HepG2 (cell line): ENCODE results near the gene PDGFB. TPM values are rescaled to one million over a fixed set of nuclear protein-coding genes. Genes with fewer than 3 reads are reported as not detected.
A peak's percentile ranks its signal among the peaks of the same experiment; 100 is the strongest.

ENCODE experiments used
- ADNP ChIP-seq: sonication (generic); formaldehyde crosslinking; IDR thresholded peaks from 2 replicates; pipeline ENCODE4 v1.4.0; 2020; ENCODE audit warnings: missing genetic modification reagents
- DPF2 ChIP-seq: sonication (generic); formaldehyde crosslinking; IDR thresholded peaks from 2 replicates; pipeline ENCODE4 v1.4.0; 2020; ENCODE audit warnings: mild to moderate bottlenecking, low read depth, missing genetic modification reagents, borderline replicate concordance
- ELF1 ChIP-seq: sonication (generic); formaldehyde crosslinking; IDR thresholded peaks from 2 replicates; pipeline ENCODE4 v1.4.0; 2020; ENCODE audit warnings: missing genetic modification reagents
- FOXK2 ChIP-seq: fragments of 450-650 bp; IDR thresholded peaks from 2 replicates; pipeline ENCODE4 v1.6.1; 2016
- MBNL3 ChIP-seq: fragments of 250-450 bp; sonication (Bioruptor Pico); conservative IDR thresholded peaks from 2 replicates; pipeline ENCODE4 v1.8.0; 2022; ENCODE audit warnings: mild to moderate bottlenecking, inconsistent platforms
- MTF2 ChIP-seq: sonication (generic); formaldehyde crosslinking; IDR thresholded peaks from 2 replicates; pipeline ENCODE4 v1.5.0; 2020; ENCODE audit warnings: missing genetic modification reagents, borderline replicate concordance
- NKX3-1 ChIP-seq: sonication (generic); formaldehyde crosslinking; IDR thresholded peaks from 2 replicates; pipeline ENCODE4 v1.5.0; 2020; ENCODE audit warnings: missing genetic modification reagents
- NR2F1 ChIP-seq, 2 experiments: fragments of 450-650 bp in 1 of 2; formaldehyde crosslinking in 1 of 2; IDR thresholded peaks; 2 replicates each; pipeline versions ENCODE4 v1.5.0 to v1.6.1; 2016 to 2020; ENCODE audit warnings: mild to moderate bottlenecking in 1 of 2, missing compliant biosample characterization in 1 of 2, missing genetic modification reagents in 1 of 2, moderate library complexity in 1 of 2
- PPARG ChIP-seq: conservative IDR thresholded peaks from 2 replicates; pipeline ENCODE4 v1.6.1; 2016; ENCODE audit warnings: missing biosample characterization, missing genetic modification reagents
- SETDB1 ChIP-seq: sonication (generic); formaldehyde crosslinking; IDR thresholded peaks from 2 replicates; pipeline ENCODE4 v1.5.1; 2020; ENCODE audit warnings: missing genetic modification reagents, mild to moderate bottlenecking, borderline replicate concordance
- SIN3A ChIP-seq: IDR thresholded peaks from 2 replicates; pipeline ENCODE4 v1.6.1; 2011; ENCODE audit warnings: low read depth, mild to moderate bottlenecking, control low read depth, low read length, borderline replicate concordance
- SOX13 ChIP-seq, 3 experiments: fragments of 450-650 bp in 1 of 3; sonication (generic) in 1 of 3; formaldehyde crosslinking in 1 of 3; IDR thresholded peaks in 2 of 3; conservative IDR thresholded peaks in 1 of 3; 2 replicates each; pipeline versions ENCODE4 v1.5.0 to v1.6.1; 2016 to 2020; ENCODE audit warnings: antibody characterized with exemption in 1 of 3, mild to moderate bottlenecking in 1 of 3, missing compliant biosample characterization in 1 of 3, missing genetic modification reagents in 1 of 3, moderate library complexity in 1 of 3
- TBX3 ChIP-seq: fragments of 450-650 bp; IDR thresholded peaks from 2 replicates; pipeline ENCODE4 v1.6.1; 2017; ENCODE audit warnings: antibody characterized with exemption, mild to moderate bottlenecking, inconsistent platforms, borderline replicate concordance
- ZNF101 ChIP-seq: sonication (generic); formaldehyde crosslinking; IDR thresholded peaks from 2 replicates; pipeline ENCODE4 v1.4.0; 2020; ENCODE audit warnings: mild to moderate bottlenecking, low read depth, missing genetic modification reagents, borderline replicate concordance
- ZNF12 ChIP-seq: sonication (generic); formaldehyde crosslinking; IDR thresholded peaks from 2 replicates; pipeline ENCODE4 v1.5.0; 2020; ENCODE audit warnings: missing genetic modification reagents
- ZNF33B ChIP-seq: sonication (generic); formaldehyde crosslinking; IDR thresholded peaks from 2 replicates; pipeline ENCODE4 v1.5.1; 2020; ENCODE audit warnings: mild to moderate bottlenecking, missing genetic modification reagents
- ZNF432 ChIP-seq: sonication (generic); formaldehyde crosslinking; IDR thresholded peaks from 2 replicates; pipeline ENCODE4 v1.5.0; 2020; ENCODE audit warnings: missing genetic modification reagents, mild to moderate bottlenecking, borderline replicate concordance
- ZNF724P ChIP-seq: sonication (generic); formaldehyde crosslinking; IDR thresholded peaks from 2 replicates; pipeline ENCODE4 v1.8.0; 2022; ENCODE audit warnings: missing genetic modification reagents, borderline replicate concordance
- polyA plus RNA-seq, 8 experiments: library from polyadenylated mRNA; depleted of rRNA in 3 of 8; stranded (reverse) in 7 of 8; unstranded in 1 of 8; fragments of >200 nt; fragmentation: Illumina TruSeq in 4 of 8; extraction: Trizol in 4 of 8; gene quantifications; 2 replicates each; pipeline versions ENCODE4 v1.2.1 to v1.2.3, GENCODE V29; 2011 to 2016; ENCODE audit warnings: low read depth in 4 of 8, missing spikeins in 1 of 8, mixed read lengths in 1 of 8; ENCODE audit not compliant: insufficient read depth in 1 of 8
- total RNA-seq, 5 experiments: library from RNA; depleted of rRNA; stranded (reverse); fragments of >200 nt; fragmentation: Illumina TruSeq; extraction: Trizol; gene quantifications; 2 replicates each; pipeline ENCODE4 v1.2.3, GENCODE V29; 2016; ENCODE audit warnings: low read depth in 1 of 5
- TF ChIP-seq, protein P1 (sequence below): IDR thresholded peaks from 2 replicates; pipeline ENCODE4 v1.4.0; 2020; ENCODE audit warnings: mild to moderate bottlenecking, missing genetic modification reagents
- TF ChIP-seq, protein P2 (sequence below): IDR thresholded peaks from 2 replicates; pipeline ENCODE4 v1.6.1; 2016; ENCODE audit warnings: control low read depth
- TF ChIP-seq, protein P3 (sequence below): sonication (generic); formaldehyde crosslinking; IDR thresholded peaks from 2 replicates; pipeline ENCODE4 v1.4.0; 2020; ENCODE audit warnings: missing genetic modification reagents

Gene PDGFB
- total and polyA plus RNA-seq, 2 of the 13 experiments (the other 11 are each of a cell fraction or from before 2014, with no cell fraction given), result 1.4 to 10.1 TPM

DNA sequence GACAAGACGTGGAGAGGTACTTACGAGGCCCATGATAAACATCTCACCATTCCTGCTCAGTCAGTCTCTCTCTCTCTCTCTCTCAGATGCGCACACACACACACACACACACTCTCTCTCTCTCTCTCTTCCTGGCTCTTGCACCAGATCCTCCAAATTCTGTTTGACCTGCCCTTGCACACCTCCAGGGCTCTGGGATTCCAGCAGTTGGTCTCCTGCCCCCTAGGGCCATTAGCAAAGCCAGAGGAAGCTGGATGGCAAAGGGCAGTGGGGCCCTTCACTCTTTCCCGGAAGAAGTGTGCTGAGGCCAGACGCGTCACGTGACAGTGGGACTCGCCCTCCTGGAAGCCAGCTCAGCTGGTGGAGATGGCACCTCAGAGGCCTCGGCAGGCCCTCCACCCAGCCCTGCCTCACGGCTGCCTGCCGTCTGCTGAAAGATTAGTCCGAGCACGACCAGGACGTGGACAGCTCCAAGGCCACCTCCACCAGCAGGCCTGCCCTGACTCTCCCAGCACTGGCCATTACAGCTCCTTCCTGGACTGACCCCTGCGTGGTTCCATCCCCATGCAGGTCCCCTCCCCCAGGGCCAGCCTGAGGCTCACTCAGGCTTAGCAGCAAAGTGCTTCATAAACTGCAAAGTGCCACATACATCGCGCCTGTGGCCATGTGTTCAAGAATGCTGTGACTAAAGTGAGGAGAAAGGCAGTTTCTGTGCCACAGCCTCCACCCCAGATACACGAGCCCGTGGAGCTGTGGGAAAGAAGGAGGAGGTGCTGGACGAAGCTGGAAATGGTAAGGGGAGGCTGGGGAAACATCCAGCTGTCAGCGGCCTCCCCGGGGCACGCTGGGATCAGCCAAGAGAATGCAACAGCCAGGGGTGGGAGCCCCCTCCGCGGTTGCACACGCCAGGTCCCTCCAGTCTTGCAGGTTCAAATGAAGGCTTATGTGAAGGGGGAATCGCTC, 3.7 kb downstream of the PDGFB start (continued):
- TF ChIP-seq TBX3 (peak; percentile 56; the same call in 1 of the 2 replicates), ZNF12 (CRISPR knock-in tag) (0 out of 2 replicates have a peak, but pooled peaks have one; percentile 32), NR2F1 (CRISPR knock-in tag; IDR thresholded peaks at IDR 0.05) (peak; percentile 62 to 89), SOX13 (IDR thresholded peaks at IDR 0.05) (peak; percentile 69), SOX13 (CRISPR knock-in tag; conservative IDR thresholded peaks at IDR 0.05 in 1 of 2, IDR thresholded peaks at IDR 0.05 in 1 of 2) (peak in 1 of 2 experiments; percentile 69; a peak in 1 of 4 replicates), ADNP (CRISPR knock-in tag) (no peak), ZNF101 (CRISPR knock-in tag) (no peak), ZNF432 (CRISPR knock-in tag) (no peak), DPF2 (CRISPR knock-in tag) (no peak), MBNL3 (no peak), ZNF33B (CRISPR knock-in tag) (0 out of 2 replicates have a peak, but pooled peaks have one; percentile 45), PPARG (CRISPR knock-in tag) (peak; percentile 29; the same call in 1 of the 2 replicates), SIN3A (no peak), ELF1 (peak; percentile 90), ZNF724P (peak; percentile 82; the same call in 1 of the 2 replicates), NKX3-1 (CRISPR knock-in tag) (no peak), FOXK2 (no peak; the same call in 1 of the 2 replicates), SETDB1 (CRISPR knock-in tag) (no peak), MTF2 (no peak)
- TF ChIP-seq, protein P1, sequence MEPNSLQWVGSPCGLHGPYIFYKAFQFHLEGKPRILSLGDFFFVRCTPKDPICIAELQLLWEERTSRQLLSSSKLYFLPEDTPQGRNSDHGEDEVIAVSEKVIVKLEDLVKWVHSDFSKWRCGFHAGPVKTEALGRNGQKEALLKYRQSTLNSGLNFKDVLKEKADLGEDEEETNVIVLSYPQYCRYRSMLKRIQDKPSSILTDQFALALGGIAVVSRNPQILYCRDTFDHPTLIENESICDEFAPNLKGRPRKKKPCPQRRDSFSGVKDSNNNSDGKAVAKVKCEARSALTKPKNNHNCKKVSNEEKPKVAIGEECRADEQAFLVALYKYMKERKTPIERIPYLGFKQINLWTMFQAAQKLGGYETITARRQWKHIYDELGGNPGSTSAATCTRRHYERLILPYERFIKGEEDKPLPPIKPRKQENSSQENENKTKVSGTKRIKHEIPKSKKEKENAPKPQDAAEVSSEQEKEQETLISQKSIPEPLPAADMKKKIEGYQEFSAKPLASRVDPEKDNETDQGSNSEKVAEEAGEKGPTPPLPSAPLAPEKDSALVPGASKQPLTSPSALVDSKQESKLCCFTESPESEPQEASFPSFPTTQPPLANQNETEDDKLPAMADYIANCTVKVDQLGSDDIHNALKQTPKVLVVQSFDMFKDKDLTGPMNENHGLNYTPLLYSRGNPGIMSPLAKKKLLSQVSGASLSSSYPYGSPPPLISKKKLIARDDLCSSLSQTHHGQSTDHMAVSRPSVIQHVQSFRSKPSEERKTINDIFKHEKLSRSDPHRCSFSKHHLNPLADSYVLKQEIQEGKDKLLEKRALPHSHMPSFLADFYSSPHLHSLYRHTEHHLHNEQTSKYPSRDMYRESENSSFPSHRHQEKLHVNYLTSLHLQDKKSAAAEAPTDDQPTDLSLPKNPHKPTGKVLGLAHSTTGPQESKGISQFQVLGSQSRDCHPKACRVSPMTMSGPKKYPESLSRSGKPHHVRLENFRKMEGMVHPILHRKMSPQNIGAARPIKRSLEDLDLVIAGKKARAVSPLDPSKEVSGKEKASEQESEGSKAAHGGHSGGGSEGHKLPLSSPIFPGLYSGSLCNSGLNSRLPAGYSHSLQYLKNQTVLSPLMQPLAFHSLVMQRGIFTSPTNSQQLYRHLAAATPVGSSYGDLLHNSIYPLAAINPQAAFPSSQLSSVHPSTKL (CRISPR knock-in tag), result peak; percentile 79
- TF ChIP-seq, protein P2, sequence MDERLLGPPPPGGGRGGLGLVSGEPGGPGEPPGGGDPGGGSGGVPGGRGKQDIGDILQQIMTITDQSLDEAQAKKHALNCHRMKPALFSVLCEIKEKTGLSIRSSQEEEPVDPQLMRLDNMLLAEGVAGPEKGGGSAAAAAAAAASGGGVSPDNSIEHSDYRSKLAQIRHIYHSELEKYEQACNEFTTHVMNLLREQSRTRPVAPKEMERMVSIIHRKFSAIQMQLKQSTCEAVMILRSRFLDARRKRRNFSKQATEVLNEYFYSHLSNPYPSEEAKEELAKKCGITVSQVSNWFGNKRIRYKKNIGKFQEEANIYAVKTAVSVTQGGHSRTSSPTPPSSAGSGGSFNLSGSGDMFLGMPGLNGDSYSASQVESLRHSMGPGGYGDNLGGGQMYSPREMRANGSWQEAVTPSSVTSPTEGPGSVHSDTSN (CRISPR knock-in tag), result no peak
- TF ChIP-seq, protein P3, sequence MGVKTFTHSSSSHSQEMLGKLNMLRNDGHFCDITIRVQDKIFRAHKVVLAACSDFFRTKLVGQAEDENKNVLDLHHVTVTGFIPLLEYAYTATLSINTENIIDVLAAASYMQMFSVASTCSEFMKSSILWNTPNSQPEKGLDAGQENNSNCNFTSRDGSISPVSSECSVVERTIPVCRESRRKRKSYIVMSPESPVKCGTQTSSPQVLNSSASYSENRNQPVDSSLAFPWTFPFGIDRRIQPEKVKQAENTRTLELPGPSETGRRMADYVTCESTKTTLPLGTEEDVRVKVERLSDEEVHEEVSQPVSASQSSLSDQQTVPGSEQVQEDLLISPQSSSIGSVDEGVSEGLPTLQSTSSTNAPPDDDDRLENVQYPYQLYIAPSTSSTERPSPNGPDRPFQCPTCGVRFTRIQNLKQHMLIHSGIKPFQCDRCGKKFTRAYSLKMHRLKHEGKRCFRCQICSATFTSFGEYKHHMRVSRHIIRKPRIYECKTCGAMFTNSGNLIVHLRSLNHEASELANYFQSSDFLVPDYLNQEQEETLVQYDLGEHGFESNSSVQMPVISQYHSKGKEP (CRISPR knock-in tag), result no peak; the same call in 1 of the 2 replicates
